HCT116 (cell line): ENCODE results near the gene ADARB2. TPM values are rescaled to one million over a fixed set of nuclear protein-coding genes. Genes with fewer than 3 reads are reported as not detected.

Experiments used
- ATAC-seq: fragments of 200-7000 bp; cut with Tn5 transposase; 2 replicates; pipeline ENCODE4 v1.9.1; 2020; ENCODE audit warnings: mild to moderate bottlenecking, moderate library complexity
- BruUV-seq: library from RNA; stranded (reverse); fragments of 400-500 nt; replicated peaks from 2 replicates; lab custom pipeline; 2021; lab: Mats Ljungman, UMichigan
- CTCF ChIA-PET: fragments of 300-600 bp; sonication (Branson Sonifier 250); formaldehyde crosslinking; loops from one replicate; lab custom pipeline; 2021; ENCODE audit warnings: antibody characterized with exemption; lab: Charles Lee
- POLR2A ChIA-PET: fragments of 300-600, 350-600 bp; sonication (Branson Sonifier 250); formaldehyde crosslinking; loops from one replicate; lab custom pipeline; 2021; ENCODE audit warnings: antibody characterized with exemption; lab: Charles Lee
- RAD21 ChIA-PET, 2 experiments: fragments of 300-600 bp; sonication (Branson Sonifier 250); formaldehyde crosslinking; loops; one replicate each; lab custom pipeline; 2023; ENCODE audit warnings: low total read pairs in 2 of 2; ENCODE audit not compliant: uncharacterized antibody in 2 of 2, unreplicated experiment in 2 of 2, low non-redundant PET in 1 of 2; lab: Charles Lee
- DNase-seq: peaks from one replicate; pipeline ENCODE4 v3.0.0-alpha.2; 2010; ENCODE audit warnings: low read depth, low spot score
- H2AFZ ChIP-seq: fragments of 200-600 bp; shearing (Covaris generic), sonication (generic); 2 replicates; pipeline ENCODE4 v1.6.1; 2017; ENCODE audit warnings: low read depth, mixed run types, mixed read lengths, antibody characterized with exemption, low read length; ENCODE audit not compliant: poor library complexity, severe bottlenecking
- H3K27ac ChIP-seq: 2 replicates; pipeline ENCODE4 v1.5.1; 2012; ENCODE audit warnings: low read depth, low read length
- H3K27me3 ChIP-seq: fragments of 200-600 bp; sonication (generic); 2 replicates; pipeline ENCODE4 v1.6.1; 2016; ENCODE audit warnings: mixed run types, low read length, mixed read lengths; ENCODE audit not compliant: insufficient read depth
- H3K36me3 ChIP-seq, 2 experiments: fragments of 200-500 bp in 1 of 2; fragments of 200-600 bp in 1 of 2; sonication (Bioruptor generic) in 1 of 2; sonication (generic) in 1 of 2; 2 replicates each; pipeline versions ENCODE4 v1.5.1 to v1.6.1; 2014 to 2016; ENCODE audit warnings: low read length in 2 of 2, inconsistent platforms in 1 of 2, mixed read lengths in 1 of 2, mixed run types in 1 of 2; ENCODE audit not compliant: insufficient read depth in 2 of 2, control insufficient read depth in 1 of 2
- H3K4me1 ChIP-seq, 2 experiments: fragments of 200-600 bp in 1 of 2; sonication (generic) in 1 of 2; 2 replicates each; pipeline versions ENCODE4 v1.5.1 to v1.6.1; 2012 to 2017; ENCODE audit warnings: low read length in 2 of 2, inconsistent platforms in 1 of 2, mild to moderate bottlenecking in 1 of 2, mixed read lengths in 1 of 2, mixed run types in 1 of 2, moderate library complexity in 1 of 2; ENCODE audit not compliant: insufficient read depth in 2 of 2, control insufficient read depth in 1 of 2
- H3K4me2 ChIP-seq: fragments of 200-600 bp; sonication (generic); 2 replicates; pipeline ENCODE4 v1.6.1; 2017; ENCODE audit warnings: mixed run types, low read length, mixed read lengths
- H3K4me3 ChIP-seq, 2 experiments: fragments of 200-600 bp in 1 of 2; sonication (generic) in 1 of 2; replicated peaks in 1 of 2; 2 replicates each; pipeline ENCODE4 v1.5.1; 2011 to 2016; ENCODE audit warnings: low read length in 2 of 2, control low read depth in 1 of 2, low read depth in 1 of 2, mild to moderate bottlenecking in 1 of 2, mixed read lengths in 1 of 2, mixed run types in 1 of 2
- H3K79me2 ChIP-seq: fragments of 200-600 bp; sonication (generic); 2 replicates; pipeline ENCODE4 v1.6.1; 2017; ENCODE audit warnings: mild to moderate bottlenecking, mixed run types, low read length, moderate library complexity, mixed read lengths; ENCODE audit not compliant: insufficient read depth
- H3K9ac ChIP-seq: fragments of 200-600 bp; sonication (generic); 2 replicates; pipeline ENCODE4 v1.6.1; 2016; ENCODE audit warnings: low read length, mixed read lengths
- H3K9me2 ChIP-seq: fragments of 200-600 bp; sonication (generic), shearing (Covaris generic); 2 replicates; pipeline ENCODE4 v1.6.1; 2017; ENCODE audit warnings: mixed run types, mild to moderate bottlenecking, moderate library complexity; ENCODE audit not compliant: insufficient read depth
- H3K9me3 ChIP-seq, 2 experiments: fragments of 200-500 bp in 1 of 2; fragments of 200-600 bp in 1 of 2; sonication (Bioruptor generic) in 1 of 2; sonication (generic) in 1 of 2; 2 replicates each; pipeline ENCODE4 v1.6.1; 2014 to 2017; ENCODE audit warnings: low read length in 2 of 2, mixed read lengths in 2 of 2, inconsistent platforms in 1 of 2, low read depth in 1 of 2, mild to moderate bottlenecking in 1 of 2, mixed run types in 1 of 2, moderate library complexity in 1 of 2; ENCODE audit not compliant: control insufficient read depth in 1 of 2, insufficient read depth in 1 of 2
- H4K20me1 ChIP-seq: fragments of 200-600 bp; sonication (generic), shearing (Covaris generic); 2 replicates; pipeline ENCODE4 v1.6.1; 2017; ENCODE audit warnings: mixed run types, mild to moderate bottlenecking, moderate library complexity; ENCODE audit not compliant: insufficient read depth
- CBX3 ChIP-seq: IDR thresholded peaks from 2 replicates; pipeline ENCODE4 v1.6.1; 2012; ENCODE audit warnings: low read depth
- ELF1 ChIP-seq: IDR thresholded peaks from 2 replicates; pipeline ENCODE4 v1.6.1; 2012; ENCODE audit warnings: low read depth, borderline replicate concordance
- EZH2 ChIP-seq: fragments of 200-600 bp; sonication (generic); IDR thresholded peaks from 2 replicates; pipeline ENCODE4 v1.6.1; 2017; ENCODE audit warnings: antibody characterized with exemption, mixed run types
- POLR2AphosphoS5 ChIP-seq: IDR thresholded peaks from 2 replicates; pipeline ENCODE4 v1.6.1; 2011; ENCODE audit warnings: mild to moderate bottlenecking, low read depth, low read length, moderate library complexity
- SIN3A ChIP-seq: IDR thresholded peaks from 2 replicates; pipeline ENCODE4 v1.6.1; 2012; ENCODE audit warnings: low read depth
- SP1 ChIP-seq: IDR thresholded peaks from 2 replicates; pipeline ENCODE4 v1.6.1; 2012; ENCODE audit warnings: low read depth
- SRF ChIP-seq: IDR thresholded peaks from 2 replicates; pipeline ENCODE4 v1.6.1; 2012; ENCODE audit warnings: low read depth
- YY1 ChIP-seq: IDR thresholded peaks from 2 replicates; pipeline ENCODE4 v1.6.1; 2011; ENCODE audit warnings: low read length, low read depth, moderate library complexity, mild to moderate bottlenecking; ENCODE audit not compliant: insufficient replicate concordance; ENCODE audit errors: extremely low read depth
- ZFX ChIP-seq: fragments of 450-650 bp; IDR thresholded peaks from 2 replicates; pipeline ENCODE4 v1.6.1; 2017
- intact Hi-C: fragments of 100-400 bp; cut with micrococcal nuclease; formaldehyde crosslinking; loops from 2 replicates; pipeline ENCODE4 v1.10.0; 2022
- total RNA-seq: library from RNA; stranded (reverse); gene quantifications from one replicate; pipeline ENCODE4 v1.2.1, GENCODE V29; 2021; ENCODE audit not compliant: unreplicated experiment
- TF ChIP-seq, protein P1 (sequence below): IDR thresholded peaks from 2 replicates; pipeline ENCODE4 v1.6.1; 2012; ENCODE audit warnings: low read depth

Gene ADARB2
- total RNA-seq, 1 experiment from 2014 or later = not detected

DNA sequence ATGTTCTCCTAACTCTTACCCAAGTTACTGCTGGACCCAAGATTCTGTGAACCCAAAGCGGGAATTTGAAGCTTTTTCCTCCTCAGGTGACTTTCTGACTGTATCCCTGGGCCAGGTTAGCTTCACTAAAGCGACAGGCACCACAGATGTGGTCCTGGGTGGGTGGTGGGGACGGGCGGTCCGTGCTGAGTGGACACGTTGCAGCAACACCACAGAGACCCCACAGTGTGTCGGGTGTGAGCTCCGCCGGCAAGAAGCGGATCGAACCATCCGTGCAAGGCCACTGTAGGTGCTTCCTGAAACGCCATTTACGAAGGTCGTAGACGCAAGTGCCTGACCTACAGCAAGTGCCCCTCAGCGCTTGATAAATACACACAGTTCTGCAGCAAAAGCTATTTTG is 325.9 kb downstream of the ADARB2 start (continued):
- TF ChIP-seq, protein P1, sequence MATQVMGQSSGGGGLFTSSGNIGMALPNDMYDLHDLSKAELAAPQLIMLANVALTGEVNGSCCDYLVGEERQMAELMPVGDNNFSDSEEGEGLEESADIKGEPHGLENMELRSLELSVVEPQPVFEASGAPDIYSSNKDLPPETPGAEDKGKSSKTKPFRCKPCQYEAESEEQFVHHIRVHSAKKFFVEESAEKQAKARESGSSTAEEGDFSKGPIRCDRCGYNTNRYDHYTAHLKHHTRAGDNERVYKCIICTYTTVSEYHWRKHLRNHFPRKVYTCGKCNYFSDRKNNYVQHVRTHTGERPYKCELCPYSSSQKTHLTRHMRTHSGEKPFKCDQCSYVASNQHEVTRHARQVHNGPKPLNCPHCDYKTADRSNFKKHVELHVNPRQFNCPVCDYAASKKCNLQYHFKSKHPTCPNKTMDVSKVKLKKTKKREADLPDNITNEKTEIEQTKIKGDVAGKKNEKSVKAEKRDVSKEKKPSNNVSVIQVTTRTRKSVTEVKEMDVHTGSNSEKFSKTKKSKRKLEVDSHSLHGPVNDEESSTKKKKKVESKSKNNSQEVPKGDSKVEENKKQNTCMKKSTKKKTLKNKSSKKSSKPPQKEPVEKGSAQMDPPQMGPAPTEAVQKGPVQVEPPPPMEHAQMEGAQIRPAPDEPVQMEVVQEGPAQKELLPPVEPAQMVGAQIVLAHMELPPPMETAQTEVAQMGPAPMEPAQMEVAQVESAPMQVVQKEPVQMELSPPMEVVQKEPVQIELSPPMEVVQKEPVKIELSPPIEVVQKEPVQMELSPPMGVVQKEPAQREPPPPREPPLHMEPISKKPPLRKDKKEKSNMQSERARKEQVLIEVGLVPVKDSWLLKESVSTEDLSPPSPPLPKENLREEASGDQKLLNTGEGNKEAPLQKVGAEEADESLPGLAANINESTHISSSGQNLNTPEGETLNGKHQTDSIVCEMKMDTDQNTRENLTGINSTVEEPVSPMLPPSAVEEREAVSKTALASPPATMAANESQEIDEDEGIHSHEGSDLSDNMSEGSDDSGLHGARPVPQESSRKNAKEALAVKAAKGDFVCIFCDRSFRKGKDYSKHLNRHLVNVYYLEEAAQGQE = no peak
- TF ChIP-seq POLR2AphosphoS5 (no peak), ZFX (no peak)

DNA sequence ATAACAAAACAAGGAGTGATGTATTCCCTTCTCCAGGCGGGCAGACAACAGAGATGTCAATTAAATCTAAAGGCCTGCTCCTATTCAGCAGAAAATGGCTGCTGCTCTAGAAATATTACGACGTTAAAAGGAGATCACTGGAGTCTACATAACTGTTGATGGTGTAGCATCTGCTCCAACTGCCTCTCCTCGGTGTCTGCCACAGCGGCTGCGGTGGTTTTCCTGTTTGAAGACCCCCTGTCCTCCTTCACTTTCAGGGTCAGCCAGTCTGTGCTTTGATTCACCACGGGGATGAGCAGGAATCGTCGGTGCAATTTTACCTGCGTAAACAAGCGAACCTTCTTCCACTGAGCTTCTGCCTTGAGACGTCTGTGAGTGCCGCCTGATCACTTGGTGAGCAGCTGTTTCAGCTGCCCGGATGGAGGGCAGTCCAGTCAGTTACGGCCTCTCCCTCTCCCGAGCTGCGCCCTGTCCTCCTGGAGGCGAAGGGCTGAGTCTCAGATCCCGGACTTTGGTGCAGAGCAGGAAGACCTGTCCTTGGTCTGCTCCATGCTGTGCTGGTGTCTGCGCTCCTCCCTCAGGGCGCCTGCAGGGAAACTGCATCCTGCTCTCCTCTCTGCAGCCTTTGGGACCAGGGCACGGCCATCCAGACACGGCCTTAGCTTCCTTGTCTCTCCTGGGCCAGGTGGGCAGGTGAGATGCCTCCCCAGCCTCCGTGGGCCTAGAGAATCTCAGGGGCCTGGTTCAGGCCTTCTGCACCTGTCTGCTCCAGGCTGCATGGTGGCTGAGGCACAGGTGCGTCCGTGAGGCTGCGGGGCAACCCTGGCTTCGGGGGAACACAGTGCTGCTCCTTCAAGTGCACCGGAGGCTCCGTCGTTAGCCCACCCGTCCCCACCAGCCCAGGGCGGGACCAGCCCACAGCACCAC is 326.6 kb downstream of the ADARB2 start:
- POLR2A ChIA-PET = no interaction called here
- CTCF ChIA-PET = interaction anchor here (1.5 kb wide), 1 partner anchor 10 kb away, joined by 3 read pairs; no protein-coding TSS in a partner anchor
- BruUV-seq = no TSS peak

More for the DNA sequence above, 326.6 kb downstream of the ADARB2 start:
- Histone ChIP-seq H3K36me3 (no peaks in the 10 kb centered on the region), H2AFZ (no peak overlapping the region), H3K9ac (no peak overlapping the region), H3K27me3 (peaks cover 21% of the 10 kb centered on the region), H3K4me2 (no peak overlapping the region), H3K9me2 (no peaks in the 10 kb centered on the region), H3K4me3 (no peak overlapping the region), H4K20me1 (no peaks in the 10 kb centered on the region), H3K27ac (no peak overlapping the region), H3K79me2 (no peaks in the 10 kb centered on the region), H3K4me1 (no peaks in the 10 kb centered on the region), H3K9me3 (no peaks in the 10 kb centered on the region)
- RAD21 ChIA-PET = no interaction called here
- no peak for DNase-seq
- no peak for TF ChIP-seq ELF1
- TF ChIP-seq SRF = no peak
- TF ChIP-seq ZFX = no peak
- no peak for TF ChIP-seq YY1
- TF ChIP-seq SIN3A = no peak
- TF ChIP-seq SP1 = no peak
- no peak for TF ChIP-seq CBX3
- TF ChIP-seq POLR2AphosphoS5 = no peak
- TF ChIP-seq EZH2 = no peak
- no peak for ATAC-seq
- intact Hi-C loops = no loop called here
